Mucosa of rectum (tissue), 2 donors: Measurements from ENCODE around the gene FMC1.

ENCODE experiments used
- H3K27ac ChIP-seq, 2 donors: one replicate each; pipeline ENCODE4 v1.7.0; 2013; ENCODE audit warnings: inconsistent platforms in 2 of 2, low read depth in 2 of 2, low read length in 2 of 2
- H3K27me3 ChIP-seq, 2 donors: one replicate each; pipeline ENCODE4 v1.7.0; 2013; ENCODE audit warnings: low read length in 2 of 2; ENCODE audit not compliant: control insufficient read depth in 2 of 2, insufficient read depth in 2 of 2
- H3K36me3 ChIP-seq, 2 donors: one replicate each; pipeline ENCODE4 v1.7.0; 2013; ENCODE audit warnings: low read length in 2 of 2; ENCODE audit not compliant: control insufficient read depth in 2 of 2, insufficient read depth in 2 of 2
- H3K4me1 ChIP-seq, 2 donors: one replicate each; pipeline ENCODE4 v1.7.0; 2013; ENCODE audit warnings: low read length in 2 of 2, mild to moderate bottlenecking in 1 of 2; ENCODE audit not compliant: control insufficient read depth in 2 of 2, insufficient read depth in 2 of 2
- H3K4me3 ChIP-seq, 2 donors: one replicate each; pipeline ENCODE4 v1.7.0; 2013; ENCODE audit warnings: low read length in 2 of 2
- H3K9ac ChIP-seq, 2 donors: one replicate each; pipeline ENCODE4 v1.7.0; 2013; ENCODE audit warnings: low read length in 2 of 2, low read depth in 1 of 2, mild to moderate bottlenecking in 1 of 2
- H3K9me3 ChIP-seq, 2 donors: one replicate each; pipeline ENCODE4 v1.7.0; 2013; ENCODE audit warnings: low read length in 2 of 2; ENCODE audit not compliant: control insufficient read depth in 2 of 2
- donor health status: healthy.
- donor health status: Normal muscosa, but diverticular disease.

FMC1 gene

GRCh38 chr7:139370301-139370942 is 29.3 kb downstream of the FMC1 start:
- H3K27ac ChIP-seq = no peak overlapping the region
- no peaks in the 10 kb centered on the region for H3K4me1 ChIP-seq
- no peaks in the 10 kb centered on the region for H3K27me3 ChIP-seq
- H3K36me3 ChIP-seq = peaks cover 12 to 26% of the 10 kb centered on the region in 2 donors
- no peak overlapping the region for H3K9ac ChIP-seq
- H3K4me3 ChIP-seq = no peak overlapping the region
- no peaks in the 10 kb centered on the region for H3K9me3 ChIP-seq

GRCh38 chr7:139370943-139371313 is 29.8 kb downstream of the FMC1 start:
- no peaks in the 10 kb centered on the region for H3K9me3 ChIP-seq
- H3K9ac ChIP-seq = no peak overlapping the region
- H3K4me1 ChIP-seq = no peaks in the 10 kb centered on the region
- no peak overlapping the region for H3K4me3 ChIP-seq
- H3K36me3 ChIP-seq = peaks cover 13 to 26% of the 10 kb centered on the region in 2 donors
- no peaks in the 10 kb centered on the region for H3K27me3 ChIP-seq
- no peak overlapping the region for H3K27ac ChIP-seq

DNA sequence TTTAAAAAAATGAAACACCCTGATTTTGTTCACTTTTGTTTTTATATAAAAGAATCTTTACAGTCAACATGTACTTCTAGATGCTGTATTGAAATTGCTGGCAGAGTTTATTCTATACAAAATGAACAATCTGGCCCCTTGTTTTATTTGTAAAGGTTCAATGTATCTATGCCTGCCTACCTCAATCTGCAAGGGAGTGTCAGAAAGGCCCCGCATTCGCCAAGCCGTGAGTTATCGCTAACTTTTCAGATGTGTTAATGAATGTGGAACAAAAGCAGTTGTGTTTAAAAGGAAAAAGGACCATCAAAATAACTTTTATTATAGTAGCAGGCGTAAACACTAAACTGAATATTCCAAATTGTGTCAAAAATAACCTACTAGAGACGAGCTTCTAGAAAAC is 33.1 kb downstream of the FMC1 start:
- Histone ChIP-seq H3K4me3 (no peak overlapping the region), H3K36me3 (peaks cover 35 to 36% of the 10 kb centered on the region in 2 donors), H3K9ac (no peak overlapping the region), H3K9me3 (no peaks in the 10 kb centered on the region), H3K27ac (no peak overlapping the region), H3K27me3 (no peaks in the 10 kb centered on the region), H3K4me1 (no peaks in the 10 kb centered on the region)

- no peaks in the 10 kb centered on the region for H3K4me1 ChIP-seq
- no peak overlapping the region for H3K4me3 ChIP-seq
- no peak overlapping the region for H3K9ac ChIP-seq
- H3K27me3 ChIP-seq = no peaks in the 10 kb centered on the region
- no peak overlapping the region for H3K27ac ChIP-seq
- H3K36me3 ChIP-seq = peaks cover 24 to 30% of the 10 kb centered on the region in 2 donors
- H3K9me3 ChIP-seq = no peaks in the 10 kb centered on the region
Measured at GRCh38 chr7:139382439-139382838, 41.3 kb downstream of the FMC1 start.

DNA sequence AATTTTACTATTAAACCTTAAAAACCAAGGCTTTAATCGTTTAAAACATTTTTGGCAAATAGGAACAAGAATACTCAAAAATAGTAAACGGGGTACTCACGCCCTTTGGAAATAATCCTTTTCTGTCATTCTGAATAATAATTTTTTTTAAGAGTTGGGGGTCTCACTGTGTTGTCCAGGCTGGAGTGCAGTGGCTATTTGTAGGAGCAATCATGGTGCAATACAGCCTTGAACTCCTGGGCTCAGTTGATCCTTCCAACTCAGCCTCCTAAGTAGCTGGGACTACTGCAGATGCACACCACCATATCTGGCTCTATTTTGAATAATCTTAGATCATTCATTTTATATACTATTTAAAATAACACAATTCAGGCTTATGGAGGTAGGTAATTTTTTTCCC is 43.5 kb downstream of the FMC1 start:
- H3K9ac ChIP-seq = no peak overlapping the region
- peaks cover 15 to 25% of the 10 kb centered on the region in 2 donors for H3K36me3 ChIP-seq
- H3K9me3 ChIP-seq = no peaks in the 10 kb centered on the region
- H3K27ac ChIP-seq = no peak overlapping the region
- H3K4me1 ChIP-seq = no peaks in the 10 kb centered on the region
- H3K4me3 ChIP-seq = no peak overlapping the region
- no peaks in the 10 kb centered on the region for H3K27me3 ChIP-seq

DNA sequence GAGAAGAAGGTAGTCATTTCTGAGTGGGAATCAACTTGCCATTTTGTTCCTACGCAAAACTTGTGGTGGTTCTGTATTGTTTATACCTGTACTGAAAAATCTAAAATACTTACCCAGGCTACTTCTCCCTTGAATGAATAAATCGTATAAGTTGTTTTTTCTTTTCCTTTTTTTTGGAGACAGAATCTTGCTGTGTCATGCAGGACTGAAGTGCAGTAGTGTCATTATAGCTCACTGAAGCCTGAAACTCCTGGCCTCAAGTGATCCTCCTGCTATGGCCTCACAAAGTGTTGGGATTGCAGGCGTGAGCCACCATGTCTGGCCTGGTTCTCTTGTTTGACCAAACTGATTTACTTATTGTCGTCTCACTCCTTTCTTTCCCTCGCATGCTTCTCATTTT is 46.5 kb downstream of the FMC1 start:
- no peaks in the 10 kb centered on the region for H3K9me3 ChIP-seq
- no peak overlapping the region for H3K27ac ChIP-seq
- peaks cover 19 to 30% of the 10 kb centered on the region in 2 donors for H3K36me3 ChIP-seq

DNA sequence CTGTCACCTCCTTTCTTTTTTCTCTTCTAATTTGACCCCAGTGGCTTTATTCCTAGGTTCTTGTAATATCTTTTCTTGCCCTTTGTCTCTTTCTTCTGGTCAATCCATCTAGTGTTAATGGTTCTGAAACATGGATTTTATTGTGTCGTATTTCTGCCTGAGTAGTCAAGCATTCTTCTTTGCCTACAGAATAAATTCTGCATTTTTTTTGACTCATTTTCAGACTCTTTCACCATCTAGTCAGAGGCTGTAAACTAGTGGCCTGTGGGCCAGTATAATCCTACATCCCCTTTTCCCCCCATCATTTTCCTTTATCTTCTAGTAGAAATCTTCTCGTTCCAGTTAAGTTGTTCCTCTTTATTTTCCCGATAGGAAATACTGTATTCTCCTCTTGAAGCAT is 48.0 kb downstream of the FMC1 start:
- Histone ChIP-seq H3K36me3 (peaks cover 24 to 38% of the 10 kb centered on the region in 2 donors), H3K27me3 (no peaks in the 10 kb centered on the region), H3K9me3 (no peaks in the 10 kb centered on the region), H3K4me1 (no peaks in the 10 kb centered on the region), H3K9ac (no peak overlapping the region), H3K4me3 (no peak overlapping the region), H3K27ac (no peak overlapping the region)

More for the DNA sequence above, 46.5 kb downstream of the FMC1 start:
- Histone ChIP-seq H3K4me1 (no peaks in the 10 kb centered on the region), H3K27me3 (no peaks in the 10 kb centered on the region), H3K9ac (no peak overlapping the region), H3K4me3 (no peak overlapping the region)

- Histone ChIP-seq H3K9ac (no peak overlapping the region), H3K27me3 (no peaks in the 10 kb centered on the region), H3K4me3 (no peak overlapping the region), H3K36me3 (peaks cover 27 to 37% of the 10 kb centered on the region in 2 donors), H3K27ac (no peak overlapping the region), H3K9me3 (no peaks in the 10 kb centered on the region), H3K4me1 (no peaks in the 10 kb centered on the region)
Measured at GRCh38 chr7:139389774-139390173, 48.6 kb downstream of the FMC1 start.

DNA sequence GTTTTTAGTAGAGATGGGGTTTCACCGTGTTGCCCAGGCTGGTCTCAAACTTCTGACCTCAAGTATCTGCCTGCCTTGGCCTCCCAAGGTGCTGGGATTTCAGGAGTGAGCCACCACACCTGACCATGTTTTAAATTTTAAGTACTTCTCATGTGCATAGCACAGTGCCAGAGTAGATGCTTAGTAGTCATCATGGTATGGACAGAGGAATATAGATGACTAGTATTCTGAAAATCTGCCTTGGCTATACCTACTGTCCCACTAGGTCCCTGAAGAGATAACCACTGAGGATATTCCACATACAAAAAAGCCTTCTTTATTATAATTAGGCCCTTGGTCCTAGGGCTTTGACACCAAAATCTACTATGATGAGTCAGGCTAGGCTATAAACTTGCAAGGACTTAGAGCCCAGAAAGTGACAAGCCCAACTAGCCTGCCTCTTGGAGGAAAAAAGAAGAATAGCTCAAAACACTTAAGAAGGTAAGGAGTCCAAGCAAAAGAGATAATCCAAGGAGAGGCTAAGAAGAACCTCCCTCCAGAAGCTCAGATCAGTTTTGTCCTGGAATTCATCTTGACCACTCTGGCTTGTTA is 52.6 kb downstream of the FMC1 start:
- Histone ChIP-seq H3K4me1 (no peaks in the 10 kb centered on the region), H3K27me3 (no peaks in the 10 kb centered on the region), H3K36me3 (peaks cover 23 to 40% of the 10 kb centered on the region in 2 donors), H3K4me3 (no peak overlapping the region), H3K27ac (no peak overlapping the region), H3K9ac (no peak overlapping the region), H3K9me3 (no peaks in the 10 kb centered on the region)

DNA sequence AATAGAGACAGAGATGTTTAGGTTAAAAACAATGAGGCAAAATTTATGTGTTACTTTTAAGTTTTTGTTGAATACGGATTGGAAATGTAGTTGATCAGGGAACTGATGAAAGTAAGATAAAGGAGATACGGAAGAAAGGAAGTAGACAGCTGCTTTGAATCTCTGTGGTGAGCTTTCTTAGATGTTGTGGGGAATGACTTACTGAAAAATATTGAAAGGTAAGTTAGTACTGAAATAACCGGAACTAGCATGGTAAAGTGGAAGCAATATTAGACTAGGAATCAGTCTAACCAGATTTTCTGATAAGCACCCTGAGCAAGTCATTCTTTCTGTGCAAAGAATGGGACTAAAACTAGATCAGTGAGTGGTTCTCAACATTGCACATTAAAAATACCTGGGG is 53.4 kb downstream of the FMC1 start:
- no peaks in the 10 kb centered on the region for H3K27me3 ChIP-seq
- H3K27ac ChIP-seq = no peak overlapping the region
- H3K4me1 ChIP-seq = no peaks in the 10 kb centered on the region
- H3K9me3 ChIP-seq = no peaks in the 10 kb centered on the region
- H3K9ac ChIP-seq = no peak overlapping the region
- no peak overlapping the region for H3K4me3 ChIP-seq
- peaks cover 26 to 42% of the 10 kb centered on the region in 2 donors for H3K36me3 ChIP-seq
